SU-DHL-6 (cell line): ENCODE data around the gene USP10.

Experiments
- CTCF ChIP-seq: fragments of 200-600 bp; sonication (generic); IDR thresholded peaks from one replicate; pipeline ENCODE4 v1.5.1; 2017; ENCODE audit warnings: antibody characterized with exemption, mild to moderate bottlenecking, low read length, moderate library complexity; ENCODE audit not compliant: insufficient read depth, poor library complexity, severe bottlenecking
- EZH2phosphoT487 ChIP-seq: fragments of 200-600 bp; sonication (generic), shearing (Covaris generic); conservative IDR thresholded peaks from 2 replicates; pipeline ENCODE4 v1.6.1; 2018; ENCODE audit warnings: mild to moderate bottlenecking, antibody characterized with exemption, low read length, moderate library complexity, mixed read lengths

DNA sequence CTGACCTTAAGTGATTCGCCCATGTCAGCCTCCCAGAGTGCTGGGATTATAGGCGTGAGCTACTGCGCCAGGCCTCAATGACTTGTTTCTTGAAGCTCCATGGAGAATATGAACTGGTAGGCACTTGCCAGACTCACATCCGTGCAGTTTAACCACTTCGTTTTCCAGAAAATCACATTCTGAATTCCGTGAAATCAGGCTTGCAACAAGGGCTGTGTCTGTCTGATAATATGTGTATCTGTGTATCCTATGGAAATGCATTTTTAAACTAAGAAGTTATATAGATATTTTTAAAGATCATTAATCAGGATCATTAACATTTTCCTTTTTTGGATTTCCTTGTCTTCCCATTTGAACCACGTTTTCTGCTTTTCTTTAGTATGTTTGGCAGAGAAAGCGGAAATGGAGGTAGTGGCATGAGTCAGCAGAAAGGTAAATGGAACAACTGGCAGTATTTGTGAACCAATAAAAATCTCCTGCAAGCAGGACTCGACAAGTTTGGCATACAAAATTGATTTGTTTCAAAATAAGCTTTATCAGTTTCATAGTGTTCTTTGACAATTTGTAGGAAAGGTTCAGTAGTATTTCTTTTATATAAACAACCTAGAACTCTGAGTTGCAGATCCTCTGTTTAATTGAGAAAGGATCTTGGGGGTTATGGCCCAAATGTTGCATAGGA, 33.0 kb downstream of the USP10 start:
- no peak for TF ChIP-seq CTCF
- no peak for TF ChIP-seq EZH2phosphoT487
